PFSK-1 (cell line): ENCODE measurements around the gene SIRT4.

Experiments used
- REST ChIP-seq, 2 experiments: IDR thresholded peaks; 2 replicates each; pipeline versions ENCODE4 v1.6.1 to v1.8.0; 2011 to 2012; ENCODE audit warnings: low read depth in 2 of 2, low read length in 2 of 2, control low read depth in 1 of 2, inconsistent platforms in 1 of 2, mild to moderate bottlenecking in 1 of 2, moderate library complexity in 1 of 2; ENCODE audit not compliant: insufficient read depth in 1 of 2
- SIN3A ChIP-seq: IDR thresholded peaks from 2 replicates; pipeline ENCODE4 v1.6.1; 2012; ENCODE audit warnings: mild to moderate bottlenecking, low read length, moderate library complexity, borderline replicate concordance; ENCODE audit not compliant: insufficient read depth

- TF ChIP-seq REST (IDR thresholded peaks at IDR 0.05; ENCODE audit: insufficient read depth in 1 of 2, low read depth in 2 of 2, low read length in 2 of 2) (no peak), SIN3A (no peak)
Measured at GRCh38 chr12:120254809-120255208, 47.3 kb upstream of the SIRT4 start.
